ENCODE measurements around the gene DNM2. TPM values are rescaled to one million over a fixed set of nuclear protein-coding genes. Genes with fewer than 3 reads are reported as not detected.

The DNM2 gene
- total and polyA plus RNA-seq, 10 of the 15 experiments (the other 5 are each of a cell fraction or from before 2014, with no cell fraction given): 1.2 to 146 (median 68.9) TPM

DNA sequence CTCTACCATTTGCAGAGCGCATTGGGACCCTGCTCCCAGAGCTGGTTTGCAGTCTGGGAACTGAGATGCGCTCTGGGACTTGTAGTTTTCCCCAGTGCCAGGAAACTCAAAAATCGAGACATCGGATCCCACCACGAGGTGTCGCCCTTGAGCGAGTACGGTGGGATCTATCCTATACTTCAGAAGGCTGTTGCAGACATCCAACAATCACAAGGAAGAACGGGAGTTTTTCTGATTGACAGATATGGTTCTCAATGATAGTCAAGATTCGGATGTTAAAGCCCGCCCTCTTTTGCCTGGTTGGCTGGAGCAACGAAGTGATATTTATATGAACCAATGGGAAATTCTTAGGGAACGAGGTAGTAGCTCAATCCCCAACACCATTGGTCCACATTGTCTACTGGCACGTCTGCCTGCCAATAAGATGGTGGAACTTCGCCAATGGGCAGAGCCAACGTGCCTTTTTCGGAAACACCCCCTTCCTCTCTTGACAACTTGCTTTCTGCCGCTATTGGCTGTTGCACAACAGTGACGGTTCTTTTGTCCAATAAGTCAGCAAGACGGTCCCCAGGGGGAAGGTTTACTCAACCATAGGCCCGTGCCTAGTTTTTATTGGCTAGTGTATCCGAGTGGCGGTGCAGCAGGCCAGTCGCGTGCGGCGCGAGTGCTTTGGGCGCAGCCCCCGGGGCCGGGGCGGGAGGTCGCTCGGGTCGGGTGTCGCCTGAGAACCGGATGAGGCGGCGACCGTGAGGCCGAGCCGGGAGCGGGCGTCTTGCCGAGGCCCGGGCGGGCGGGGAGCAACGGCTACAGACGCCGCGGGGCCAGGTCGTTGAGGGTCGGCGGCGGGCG is at the start of gene DNM2 (continued):
- no peak for TF ChIP-seq MTA2 (IDR thresholded peaks at IDR 0.05; ENCODE audit: low read depth)
- TF ChIP-seq ZBED1 (IDR thresholded peaks at IDR 0.05; ENCODE audit: borderline replicate concordance): no peak
- TF ChIP-seq PAX8 (IDR thresholded peaks at IDR 0.05): no peak
- TF ChIP-seq CBX3 (IDR thresholded peaks at IDR 0.05; ENCODE audit: borderline replicate concordance, low read depth): no peak
- peak; percentile 87 for TF ChIP-seq SIX5 (IDR thresholded peaks at IDR 0.05; ENCODE audit: low read depth, low read length, severe bottlenecking)
- TF ChIP-seq, protein P1, sequence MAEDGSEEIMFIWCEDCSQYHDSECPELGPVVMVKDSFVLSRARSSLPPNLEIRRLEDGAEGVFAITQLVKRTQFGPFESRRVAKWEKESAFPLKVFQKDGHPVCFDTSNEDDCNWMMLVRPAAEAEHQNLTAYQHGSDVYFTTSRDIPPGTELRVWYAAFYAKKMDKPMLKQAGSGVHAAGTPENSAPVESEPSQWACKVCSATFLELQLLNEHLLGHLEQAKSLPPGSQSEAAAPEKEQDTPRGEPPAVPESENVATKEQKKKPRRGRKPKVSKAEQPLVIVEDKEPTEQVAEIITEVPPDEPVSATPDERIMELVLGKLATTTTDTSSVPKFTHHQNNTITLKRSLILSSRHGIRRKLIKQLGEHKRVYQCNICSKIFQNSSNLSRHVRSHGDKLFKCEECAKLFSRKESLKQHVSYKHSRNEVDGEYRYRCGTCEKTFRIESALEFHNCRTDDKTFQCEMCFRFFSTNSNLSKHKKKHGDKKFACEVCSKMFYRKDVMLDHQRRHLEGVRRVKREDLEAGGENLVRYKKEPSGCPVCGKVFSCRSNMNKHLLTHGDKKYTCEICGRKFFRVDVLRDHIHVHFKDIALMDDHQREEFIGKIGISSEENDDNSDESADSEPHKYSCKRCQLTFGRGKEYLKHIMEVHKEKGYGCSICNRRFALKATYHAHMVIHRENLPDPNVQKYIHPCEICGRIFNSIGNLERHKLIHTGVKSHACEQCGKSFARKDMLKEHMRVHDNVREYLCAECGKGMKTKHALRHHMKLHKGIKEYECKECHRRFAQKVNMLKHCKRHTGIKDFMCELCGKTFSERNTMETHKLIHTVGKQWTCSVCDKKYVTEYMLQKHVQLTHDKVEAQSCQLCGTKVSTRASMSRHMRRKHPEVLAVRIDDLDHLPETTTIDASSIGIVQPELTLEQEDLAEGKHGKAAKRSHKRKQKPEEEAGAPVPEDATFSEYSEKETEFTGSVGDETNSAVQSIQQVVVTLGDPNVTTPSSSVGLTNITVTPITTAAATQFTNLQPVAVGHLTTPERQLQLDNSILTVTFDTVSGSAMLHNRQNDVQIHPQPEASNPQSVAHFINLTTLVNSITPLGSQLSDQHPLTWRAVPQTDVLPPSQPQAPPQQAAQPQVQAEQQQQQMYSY (CRISPR knock-in tag; IDR thresholded peaks at IDR 0.05): no peak
- TF ChIP-seq RFX5 (IDR thresholded peaks at IDR 0.05; ENCODE audit: low read depth, low read length): peak; percentile 87
- no peak; the same call in 1 of the 2 replicates for TF ChIP-seq PML (IDR thresholded peaks at IDR 0.05; ENCODE audit: low read length)
- TF ChIP-seq KDM1A (IDR thresholded peaks at IDR 0.05; ENCODE audit: borderline replicate concordance): no peak
- peak in 1 of 2 experiments; percentile 29; a peak in 1 of 4 replicates for TF ChIP-seq CEBPB (IDR thresholded peaks at IDR 0.05; ENCODE audit: borderline replicate concordance in 1 of 2, low read depth in 2 of 2, low read length in 2 of 2)
- peak; percentile 71; the same call in 1 of the 2 replicates for TF ChIP-seq MEF2A (IDR thresholded peaks at IDR 0.05; ENCODE audit: insufficient read depth, low read depth, low read length)
- no peak for TF ChIP-seq JUND (IDR thresholded peaks at IDR 0.05; ENCODE audit: low read depth, low read length)
- TF ChIP-seq GATAD2B (conservative IDR thresholded peaks at IDR 0.05; ENCODE audit: low read depth): no peak; the same call in 1 of the 2 replicates
- peak; percentile 95 for TF ChIP-seq GABPA (IDR thresholded peaks at IDR 0.05; ENCODE audit: low read depth)
- TF ChIP-seq, protein P2, sequence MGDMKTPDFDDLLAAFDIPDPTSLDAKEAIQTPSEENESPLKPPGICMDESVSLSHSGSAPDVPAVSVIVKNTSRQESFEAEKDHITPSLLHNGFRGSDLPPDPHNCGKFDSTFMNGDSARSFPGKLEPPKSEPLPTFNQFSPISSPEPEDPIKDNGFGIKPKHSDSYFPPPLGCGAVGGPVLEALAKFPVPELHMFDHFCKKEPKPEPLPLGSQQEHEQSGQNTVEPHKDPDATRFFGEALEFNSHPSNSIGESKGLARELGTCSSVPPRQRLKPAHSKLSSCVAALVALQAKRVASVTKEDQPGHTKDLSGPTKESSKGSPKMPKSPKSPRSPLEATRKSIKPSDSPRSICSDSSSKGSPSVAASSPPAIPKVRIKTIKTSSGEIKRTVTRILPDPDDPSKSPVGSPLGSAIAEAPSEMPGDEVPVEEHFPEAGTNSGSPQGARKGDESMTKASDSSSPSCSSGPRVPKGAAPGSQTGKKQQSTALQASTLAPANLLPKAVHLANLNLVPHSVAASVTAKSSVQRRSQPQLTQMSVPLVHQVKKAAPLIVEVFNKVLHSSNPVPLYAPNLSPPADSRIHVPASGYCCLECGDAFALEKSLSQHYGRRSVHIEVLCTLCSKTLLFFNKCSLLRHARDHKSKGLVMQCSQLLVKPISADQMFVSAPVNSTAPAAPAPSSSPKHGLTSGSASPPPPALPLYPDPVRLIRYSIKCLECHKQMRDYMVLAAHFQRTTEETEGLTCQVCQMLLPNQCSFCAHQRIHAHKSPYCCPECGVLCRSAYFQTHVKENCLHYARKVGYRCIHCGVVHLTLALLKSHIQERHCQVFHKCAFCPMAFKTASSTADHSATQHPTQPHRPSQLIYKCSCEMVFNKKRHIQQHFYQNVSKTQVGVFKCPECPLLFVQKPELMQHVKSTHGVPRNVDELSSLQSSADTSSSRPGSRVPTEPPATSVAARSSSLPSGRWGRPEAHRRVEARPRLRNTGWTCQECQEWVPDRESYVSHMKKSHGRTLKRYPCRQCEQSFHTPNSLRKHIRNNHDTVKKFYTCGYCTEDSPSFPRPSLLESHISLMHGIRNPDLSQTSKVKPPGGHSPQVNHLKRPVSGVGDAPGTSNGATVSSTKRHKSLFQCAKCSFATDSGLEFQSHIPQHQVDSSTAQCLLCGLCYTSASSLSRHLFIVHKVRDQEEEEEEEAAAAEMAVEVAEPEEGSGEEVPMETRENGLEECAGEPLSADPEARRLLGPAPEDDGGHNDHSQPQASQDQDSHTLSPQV (IDR thresholded peaks at IDR 0.05): no peak
- peak; percentile 89 for TF ChIP-seq FOXK2 (IDR thresholded peaks at IDR 0.05)
- TF ChIP-seq BRCA1 (IDR thresholded peaks at IDR 0.05; ENCODE audit: low read depth, low read length): no peak
- TF ChIP-seq NR2C2 (IDR thresholded peaks at IDR 0.05; ENCODE audit: borderline replicate concordance, control insufficient read depth, insufficient read length, low read depth): no peak
- TF ChIP-seq FOXM1 (IDR thresholded peaks at IDR 0.05; ENCODE audit: low read depth, low read length): peak; percentile 93
- TF ChIP-seq NR2F1 (conservative IDR thresholded peaks at IDR 0.05): peak; percentile 89
- TF ChIP-seq ZBTB33 (IDR thresholded peaks at IDR 0.05): peak; percentile 71; the same call in 1 of the 2 replicates
